ENCODE data around the gene YBX3. TPM values are rescaled to one million over a fixed set of nuclear protein-coding genes. Genes with fewer than 3 reads are reported as not detected.

The YBX3 gene
- polyA plus RNA-seq, 1 donor from 2014 or later = 3.4 TPM

GRCh38 chr12:10741845-10742244 lies 18.7 kb upstream of the YBX3 start:
- H4K20me1 ChIP-seq (ENCODE audit: insufficient read depth) = no peaks in the 10 kb centered on the region
- H3K36me3 ChIP-seq (ENCODE audit: insufficient read depth, low read length) = no peaks in the 10 kb centered on the region
- H3F3A ChIP-seq (ENCODE audit: insufficient read depth, low read length, poor library complexity, severe bottlenecking) = no peaks in the 10 kb centered on the region
- no peak overlapping the region for H3K4me2 ChIP-seq (ENCODE audit: low read length)
- H3K4me3 ChIP-seq (ENCODE audit: low read length) = no peak overlapping the region
- H3K79me2 ChIP-seq (replicated peaks; ENCODE audit: insufficient read depth, low read length) = no peaks in the 10 kb centered on the region
- TF ChIP-seq, protein P1, sequence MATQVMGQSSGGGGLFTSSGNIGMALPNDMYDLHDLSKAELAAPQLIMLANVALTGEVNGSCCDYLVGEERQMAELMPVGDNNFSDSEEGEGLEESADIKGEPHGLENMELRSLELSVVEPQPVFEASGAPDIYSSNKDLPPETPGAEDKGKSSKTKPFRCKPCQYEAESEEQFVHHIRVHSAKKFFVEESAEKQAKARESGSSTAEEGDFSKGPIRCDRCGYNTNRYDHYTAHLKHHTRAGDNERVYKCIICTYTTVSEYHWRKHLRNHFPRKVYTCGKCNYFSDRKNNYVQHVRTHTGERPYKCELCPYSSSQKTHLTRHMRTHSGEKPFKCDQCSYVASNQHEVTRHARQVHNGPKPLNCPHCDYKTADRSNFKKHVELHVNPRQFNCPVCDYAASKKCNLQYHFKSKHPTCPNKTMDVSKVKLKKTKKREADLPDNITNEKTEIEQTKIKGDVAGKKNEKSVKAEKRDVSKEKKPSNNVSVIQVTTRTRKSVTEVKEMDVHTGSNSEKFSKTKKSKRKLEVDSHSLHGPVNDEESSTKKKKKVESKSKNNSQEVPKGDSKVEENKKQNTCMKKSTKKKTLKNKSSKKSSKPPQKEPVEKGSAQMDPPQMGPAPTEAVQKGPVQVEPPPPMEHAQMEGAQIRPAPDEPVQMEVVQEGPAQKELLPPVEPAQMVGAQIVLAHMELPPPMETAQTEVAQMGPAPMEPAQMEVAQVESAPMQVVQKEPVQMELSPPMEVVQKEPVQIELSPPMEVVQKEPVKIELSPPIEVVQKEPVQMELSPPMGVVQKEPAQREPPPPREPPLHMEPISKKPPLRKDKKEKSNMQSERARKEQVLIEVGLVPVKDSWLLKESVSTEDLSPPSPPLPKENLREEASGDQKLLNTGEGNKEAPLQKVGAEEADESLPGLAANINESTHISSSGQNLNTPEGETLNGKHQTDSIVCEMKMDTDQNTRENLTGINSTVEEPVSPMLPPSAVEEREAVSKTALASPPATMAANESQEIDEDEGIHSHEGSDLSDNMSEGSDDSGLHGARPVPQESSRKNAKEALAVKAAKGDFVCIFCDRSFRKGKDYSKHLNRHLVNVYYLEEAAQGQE (IDR thresholded peaks at IDR 0.05; ENCODE audit: borderline replicate concordance) = no peak
- no peak for TF ChIP-seq EP300 (conservative IDR thresholded peaks at IDR 0.05; ENCODE audit: poor library complexity, severe bottlenecking)
- TF ChIP-seq EZH2 (IDR thresholded peaks at IDR 0.05; ENCODE audit: borderline replicate concordance, insufficient read depth, low read length, poor library complexity, severe bottlenecking) = no peak
- TF ChIP-seq SMC3 (conservative IDR thresholded peaks at IDR 0.05; ENCODE audit: poor library complexity) = no peak
- no peak for TF ChIP-seq TAF1 (IDR thresholded peaks at IDR 0.05; ENCODE audit: low read depth)
- no peak for TF ChIP-seq CTCF (IDR thresholded peaks at IDR 0.05; ENCODE audit: poor library complexity, severe bottlenecking)
- TF ChIP-seq POLR2AphosphoS5 (IDR thresholded peaks at IDR 0.05) = no peak
- TF ChIP-seq RAD21 (conservative IDR thresholded peaks at IDR 0.05) = no peak
- no peak for TF ChIP-seq MXI1 (conservative IDR thresholded peaks at IDR 0.05; ENCODE audit: poor library complexity, severe bottlenecking)
- no peaks in the 10 kb centered on the region for H3K27me3 ChIP-seq (ENCODE audit: insufficient read depth, low read depth, low read length)
- H2AFZ ChIP-seq (ENCODE audit: low read depth, low read length) = no peak overlapping the region
- H3K9me3 ChIP-seq (ENCODE audit: low read length) = no peaks in the 10 kb centered on the region
- no peaks in the 10 kb centered on the region for H3K9me2 ChIP-seq (ENCODE audit: insufficient read depth, low read length)
- H3K27ac ChIP-seq (ENCODE audit: low read length) = no peak overlapping the region
- H3K9ac ChIP-seq (ENCODE audit: low read length) = no peak overlapping the region

DNA sequence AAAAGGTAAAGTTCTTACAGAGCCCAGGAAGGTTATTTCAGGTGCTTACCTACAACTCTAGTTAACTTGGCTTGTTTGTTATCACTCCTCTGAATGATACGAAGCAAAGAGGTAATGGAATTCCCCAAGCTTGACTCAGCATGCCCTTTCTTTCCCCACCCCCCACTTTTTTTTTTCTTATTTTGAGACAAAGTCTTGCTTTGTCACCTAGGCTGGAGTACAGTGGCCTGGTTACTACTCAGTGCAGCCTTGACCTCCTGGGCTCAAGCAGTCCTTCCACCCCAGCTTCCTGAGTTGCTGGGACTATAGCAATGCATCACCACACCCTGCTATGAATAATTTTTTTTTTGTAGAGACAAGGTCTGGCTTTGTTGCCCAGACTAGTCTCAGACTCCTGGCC lies 17.1 kb upstream of the YBX3 start:
- H4K20me1 ChIP-seq (ENCODE audit: insufficient read depth) = no peaks in the 10 kb centered on the region
- H3K27ac ChIP-seq (ENCODE audit: low read length) = no peak overlapping the region
- no peak overlapping the region for H3K4me2 ChIP-seq (ENCODE audit: low read length)
- TF ChIP-seq MXI1 (conservative IDR thresholded peaks at IDR 0.05; ENCODE audit: poor library complexity, severe bottlenecking) = no peak
- no peak for TF ChIP-seq EZH2 (IDR thresholded peaks at IDR 0.05; ENCODE audit: borderline replicate concordance, insufficient read depth, low read length, poor library complexity, severe bottlenecking)
- TF ChIP-seq CTCF (IDR thresholded peaks at IDR 0.05; ENCODE audit: poor library complexity, severe bottlenecking) = no peak
- TF ChIP-seq SMC3 (conservative IDR thresholded peaks at IDR 0.05; ENCODE audit: poor library complexity) = no peak
- no peak for TF ChIP-seq POLR2AphosphoS5 (IDR thresholded peaks at IDR 0.05)
- no peak for TF ChIP-seq TAF1 (IDR thresholded peaks at IDR 0.05; ENCODE audit: low read depth)
- TF ChIP-seq RAD21 (conservative IDR thresholded peaks at IDR 0.05) = no peak
- no peak for TF ChIP-seq EP300 (conservative IDR thresholded peaks at IDR 0.05; ENCODE audit: poor library complexity, severe bottlenecking)
- TF ChIP-seq, protein P1 (IDR thresholded peaks at IDR 0.05; ENCODE audit: borderline replicate concordance) = no peak
- no peaks in the 10 kb centered on the region for H3F3A ChIP-seq (ENCODE audit: insufficient read depth, low read length, poor library complexity, severe bottlenecking)
- no peaks in the 10 kb centered on the region for H3K79me2 ChIP-seq (replicated peaks; ENCODE audit: insufficient read depth, low read length)
- no peaks in the 10 kb centered on the region for H3K9me2 ChIP-seq (ENCODE audit: insufficient read depth, low read length)
- H3K9me3 ChIP-seq (ENCODE audit: low read length) = no peaks in the 10 kb centered on the region
- no peaks in the 10 kb centered on the region for H3K36me3 ChIP-seq (ENCODE audit: insufficient read depth, low read length)
- H3K27me3 ChIP-seq (ENCODE audit: insufficient read depth, low read depth, low read length) = no peaks in the 10 kb centered on the region
- H3K9ac ChIP-seq (ENCODE audit: low read length) = no peak overlapping the region
- no peak overlapping the region for H3K4me3 ChIP-seq (ENCODE audit: low read length)
- no peak overlapping the region for H2AFZ ChIP-seq (ENCODE audit: low read depth, low read length)

All from neural cell (in vitro differentiated cells).